ENCODE measurements around the gene ITPK1. TPM values are rescaled to one million over a fixed set of nuclear protein-coding genes. Genes with fewer than 3 reads are reported as not detected.
A peak's percentile ranks its signal among the peaks of the same experiment; 100 is the strongest.

Gene ITPK1
- total RNA-seq, 1 experiment from 2014 or later: 60.1 TPM

DNA sequence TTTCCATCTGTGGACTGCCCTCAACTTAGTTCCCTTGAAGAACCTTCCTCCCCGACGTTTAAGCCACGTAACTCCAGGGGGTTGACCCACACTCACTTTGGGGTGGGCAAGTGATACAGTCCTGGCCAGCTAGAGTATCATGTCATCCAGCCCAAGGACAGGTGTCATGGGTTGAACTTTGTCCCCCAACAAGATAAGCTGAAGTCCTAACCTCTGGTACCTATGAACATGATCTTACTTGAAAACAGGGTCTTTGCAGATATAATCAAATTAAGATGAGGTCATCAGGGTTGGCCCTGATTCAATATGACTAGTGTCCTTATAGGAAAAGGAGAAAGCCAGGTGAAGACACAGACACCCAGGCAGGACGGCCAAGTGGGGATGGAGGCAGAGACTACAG, 68.6 kb downstream of the ITPK1 start:
- Mint-ChIP-seq H3K4me1 (ENCODE audit: low read depth, unreplicated experiment) (peaks cover 47% of the 10 kb centered on the region), H3K27me3 (ENCODE audit: insufficient read depth, unreplicated experiment) (no peaks in the 10 kb centered on the region), H3K4me3 (ENCODE audit: unreplicated experiment) (no peak overlapping the region), H3K36me3 (ENCODE audit: insufficient read depth, unreplicated experiment) (peaks cover 21% of the 10 kb centered on the region), H3K9me3 (ENCODE audit: unreplicated experiment) (no peaks in the 10 kb centered on the region), H3K27ac (ENCODE audit: unreplicated experiment) (peak overlapping the region; percentile 90)
- Histone ChIP-seq H3K27me3 (replicated peaks; ENCODE audit: control insufficient read depth, insufficient read depth, low read length) (no peaks in the 10 kb centered on the region), H3K4me1 (peaks cover 80% of the 10 kb centered on the region), H3K9me3 (no peaks in the 10 kb centered on the region), H3K36me3 (ENCODE audit: control insufficient read depth, insufficient read depth, low read length) (no peaks in the 10 kb centered on the region), H3K4me3 (ENCODE audit: low read depth, low read length) (no peak overlapping the region)
- TF ChIP-seq, protein P1, sequence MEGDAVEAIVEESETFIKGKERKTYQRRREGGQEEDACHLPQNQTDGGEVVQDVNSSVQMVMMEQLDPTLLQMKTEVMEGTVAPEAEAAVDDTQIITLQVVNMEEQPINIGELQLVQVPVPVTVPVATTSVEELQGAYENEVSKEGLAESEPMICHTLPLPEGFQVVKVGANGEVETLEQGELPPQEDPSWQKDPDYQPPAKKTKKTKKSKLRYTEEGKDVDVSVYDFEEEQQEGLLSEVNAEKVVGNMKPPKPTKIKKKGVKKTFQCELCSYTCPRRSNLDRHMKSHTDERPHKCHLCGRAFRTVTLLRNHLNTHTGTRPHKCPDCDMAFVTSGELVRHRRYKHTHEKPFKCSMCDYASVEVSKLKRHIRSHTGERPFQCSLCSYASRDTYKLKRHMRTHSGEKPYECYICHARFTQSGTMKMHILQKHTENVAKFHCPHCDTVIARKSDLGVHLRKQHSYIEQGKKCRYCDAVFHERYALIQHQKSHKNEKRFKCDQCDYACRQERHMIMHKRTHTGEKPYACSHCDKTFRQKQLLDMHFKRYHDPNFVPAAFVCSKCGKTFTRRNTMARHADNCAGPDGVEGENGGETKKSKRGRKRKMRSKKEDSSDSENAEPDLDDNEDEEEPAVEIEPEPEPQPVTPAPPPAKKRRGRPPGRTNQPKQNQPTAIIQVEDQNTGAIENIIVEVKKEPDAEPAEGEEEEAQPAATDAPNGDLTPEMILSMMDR (IDR thresholded peaks at IDR 0.05; ENCODE audit: insufficient read depth in 1 of 2, low read depth in 1 of 2, low read length in 1 of 2, severe bottlenecking in 1 of 2, unreplicated experiment in 1 of 2): no peak
- intact Hi-C loops (cut with micrococcal nuclease; ENCODE audit: unreplicated experiment): no loop called here
- no TSS peak for BruUV-seq (replicated peaks)
- ChIA-PET POLR2A (no interaction called here), CTCF (interaction anchor here (0.6 kb wide), 1 partner anchor 1175 kb away, joined by 6 read pairs; no protein-coding TSS in a partner anchor)
- no peak for DNase-seq

DNA sequence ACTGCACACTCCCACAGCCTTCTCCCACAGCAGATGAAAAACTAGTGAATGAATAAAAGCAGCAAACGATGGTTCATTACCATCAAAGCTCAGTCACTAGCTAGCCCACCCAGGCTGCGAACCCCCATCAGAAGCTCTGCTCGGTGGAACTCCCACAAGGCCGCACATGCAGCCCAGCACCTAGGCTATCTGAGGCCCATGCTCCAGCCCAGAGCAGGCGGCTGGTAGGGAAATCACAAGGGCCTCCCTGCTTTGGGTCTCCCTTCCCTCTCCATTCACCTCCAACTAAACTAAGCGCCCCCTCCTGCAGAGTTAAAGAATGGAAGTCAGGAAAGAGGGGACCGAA, 69.0 kb downstream of the ITPK1 start:
- Histone ChIP-seq H3K9me3 (no peaks in the 10 kb centered on the region), H3K27me3 (replicated peaks; ENCODE audit: control insufficient read depth, insufficient read depth, low read length) (no peaks in the 10 kb centered on the region), H3K4me1 (peaks cover 84% of the 10 kb centered on the region), H3K36me3 (ENCODE audit: control insufficient read depth, insufficient read depth, low read length) (no peaks in the 10 kb centered on the region), H3K4me3 (ENCODE audit: low read depth, low read length) (no peak overlapping the region)
- Mint-ChIP-seq H3K4me3 (ENCODE audit: unreplicated experiment) (no peak overlapping the region), H3K4me1 (ENCODE audit: low read depth, unreplicated experiment) (peaks cover 47% of the 10 kb centered on the region), H3K27me3 (ENCODE audit: insufficient read depth, unreplicated experiment) (no peaks in the 10 kb centered on the region), H3K9me3 (ENCODE audit: unreplicated experiment) (no peaks in the 10 kb centered on the region), H3K27ac (ENCODE audit: unreplicated experiment) (peak overlapping the region; percentile 90), H3K36me3 (ENCODE audit: insufficient read depth, unreplicated experiment) (peaks cover 21% of the 10 kb centered on the region)
- no TSS peak for BruUV-seq (replicated peaks)
- CTCF ChIA-PET: interaction anchor here (0.6 kb wide), 1 partner anchor 1175 kb away, joined by 6 read pairs; no protein-coding TSS in a partner anchor
- TF ChIP-seq, protein P1 (IDR thresholded peaks at IDR 0.05; ENCODE audit: insufficient read depth in 1 of 2, low read depth in 1 of 2, low read length in 1 of 2, severe bottlenecking in 1 of 2, unreplicated experiment in 1 of 2): no peak
- DNase-seq: no peak
- intact Hi-C loops (cut with micrococcal nuclease; ENCODE audit: unreplicated experiment): no loop called here
- POLR2A ChIA-PET: no interaction called here

DNA sequence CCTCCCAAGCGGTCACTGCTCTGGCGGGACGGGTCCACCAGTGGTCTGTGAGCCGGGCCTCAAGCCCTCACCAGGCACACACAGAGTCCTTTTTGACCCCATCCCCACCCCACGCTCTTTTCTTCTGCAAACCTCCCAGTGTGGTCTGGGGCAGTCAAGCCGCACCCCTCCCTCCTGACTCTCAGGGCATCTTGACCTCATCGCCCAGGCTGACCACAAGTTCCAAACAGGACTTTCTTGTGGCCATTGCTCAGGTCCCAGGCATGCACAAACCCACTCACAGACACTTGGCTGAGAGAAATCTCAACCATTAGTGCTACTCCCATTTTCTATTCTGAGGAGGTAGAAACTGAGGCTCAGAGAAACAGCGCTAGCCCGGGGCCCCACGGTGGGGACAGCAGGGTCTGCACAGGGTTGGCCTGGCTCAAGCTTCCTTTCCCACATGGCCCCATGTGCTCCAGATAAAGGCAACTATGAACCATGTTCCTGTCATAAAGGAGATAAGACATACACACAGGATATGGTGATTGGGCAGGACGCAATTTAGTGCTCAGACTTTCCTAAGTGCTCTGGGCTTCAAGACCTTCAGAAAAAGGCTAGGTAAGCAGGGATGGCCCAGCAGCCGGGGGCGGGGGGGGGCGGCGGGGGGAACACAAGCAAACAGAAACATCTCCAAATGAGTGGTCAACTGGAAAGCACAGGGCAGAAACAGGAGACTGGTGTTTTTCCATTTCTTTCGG, 69.6 kb downstream of the ITPK1 start:
- H3K36me3 Mint-ChIP-seq (ENCODE audit: insufficient read depth, unreplicated experiment): peaks cover 21% of the 10 kb centered on the region
- no peak overlapping the region for H3K4me3 ChIP-seq (ENCODE audit: low read depth, low read length)
- no peaks in the 10 kb centered on the region for H3K9me3 Mint-ChIP-seq (ENCODE audit: unreplicated experiment)
- DNase-seq: peak in 1 of 2 experiments; percentile 59
- no peaks in the 10 kb centered on the region for H3K27me3 Mint-ChIP-seq (ENCODE audit: insufficient read depth, unreplicated experiment)
- POLR2A ChIA-PET: no interaction called here
- H3K4me3 Mint-ChIP-seq (ENCODE audit: unreplicated experiment): peak overlapping the region; percentile 5
- H3K4me1 Mint-ChIP-seq (ENCODE audit: low read depth, unreplicated experiment): peaks cover 47% of the 10 kb centered on the region
- H3K27ac Mint-ChIP-seq (ENCODE audit: unreplicated experiment): peak overlapping the region; percentile 90
- CTCF ChIA-PET: no interaction called here
- TF ChIP-seq, protein P1 (IDR thresholded peaks at IDR 0.05; ENCODE audit: insufficient read depth in 1 of 2, low read depth in 1 of 2, low read length in 1 of 2, severe bottlenecking in 1 of 2, unreplicated experiment in 1 of 2): no peak
- H3K27me3 ChIP-seq (replicated peaks; ENCODE audit: control insufficient read depth, insufficient read depth, low read length): no peaks in the 10 kb centered on the region
- H3K36me3 ChIP-seq (ENCODE audit: control insufficient read depth, insufficient read depth, low read length): no peaks in the 10 kb centered on the region
- no peaks in the 10 kb centered on the region for H3K9me3 ChIP-seq
- peaks cover 90% of the 10 kb centered on the region for H3K4me1 ChIP-seq
- intact Hi-C loops (cut with micrococcal nuclease; ENCODE audit: unreplicated experiment): no loop called here
- no TSS peak for BruUV-seq (replicated peaks)
